Measurements from ENCODE around the gene NSUN5.

DNA sequence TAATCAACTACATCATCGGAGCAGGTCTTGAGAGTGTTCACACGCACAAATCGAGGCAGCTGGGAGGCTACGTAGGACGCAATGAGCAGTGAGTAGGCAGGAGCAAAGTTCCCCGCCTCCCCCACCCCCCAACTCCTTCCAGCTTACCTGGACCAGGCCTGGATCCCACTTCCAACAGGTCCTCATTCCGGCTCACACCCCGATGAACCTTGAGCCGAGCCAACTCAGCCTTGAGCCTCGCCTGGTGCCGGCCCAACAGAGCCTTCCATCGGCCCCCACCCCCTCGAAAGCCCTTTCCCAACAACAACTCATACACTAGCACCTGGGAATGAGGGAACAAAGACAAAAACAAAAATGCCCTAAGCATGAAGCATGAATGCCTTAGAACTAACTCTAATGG lies 1.2 kb downstream of the NSUN5 start:
- TF ChIP-seq GATA2 (IDR thresholded peaks at IDR 0.05; ENCODE audit: low read depth, low read length) (no peak), GATA3 (IDR thresholded peaks at IDR 0.05; ENCODE audit: low read depth, low read length) (no peak)
